ENCODE data around the gene OSBPL1A.

DNA sequence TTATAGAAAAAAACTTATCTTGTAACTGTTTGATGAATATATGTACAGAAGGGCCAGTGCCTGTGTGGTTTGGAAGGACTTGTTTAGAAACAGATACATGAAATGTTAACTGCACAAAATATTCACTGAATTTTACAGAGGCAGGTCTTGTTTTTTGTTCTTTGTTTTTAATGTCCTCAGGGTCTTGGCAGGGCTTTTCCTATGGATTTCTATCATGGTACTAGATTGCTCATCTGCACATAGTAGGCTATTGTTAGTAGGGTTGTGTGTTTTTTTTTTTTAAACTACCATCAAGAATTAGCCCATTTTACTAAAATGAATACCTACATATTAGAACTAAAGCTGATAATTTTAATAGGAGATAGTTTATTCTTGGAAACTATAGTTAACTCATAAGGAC is 255.2 kb downstream of the OSBPL1A start:
- no peak for TF ChIP-seq POLR2A (IDR thresholded peaks at IDR 0.05; ENCODE audit: low read length)
- no peak for TF ChIP-seq GATA1 (IDR thresholded peaks at IDR 0.05; ENCODE audit: low read depth, low read length)
